ENCODE results near the gene PROSER3. TPM values are rescaled to one million over a fixed set of nuclear protein-coding genes. Genes with fewer than 3 reads are reported as not detected.

PROSER3 gene
- total and polyA plus RNA-seq, 9 of the 15 experiments (the other 6 are each of a cell fraction or from before 2014, with no cell fraction given) = 1.0 to 39.5 (median 5.1) TPM

DNA sequence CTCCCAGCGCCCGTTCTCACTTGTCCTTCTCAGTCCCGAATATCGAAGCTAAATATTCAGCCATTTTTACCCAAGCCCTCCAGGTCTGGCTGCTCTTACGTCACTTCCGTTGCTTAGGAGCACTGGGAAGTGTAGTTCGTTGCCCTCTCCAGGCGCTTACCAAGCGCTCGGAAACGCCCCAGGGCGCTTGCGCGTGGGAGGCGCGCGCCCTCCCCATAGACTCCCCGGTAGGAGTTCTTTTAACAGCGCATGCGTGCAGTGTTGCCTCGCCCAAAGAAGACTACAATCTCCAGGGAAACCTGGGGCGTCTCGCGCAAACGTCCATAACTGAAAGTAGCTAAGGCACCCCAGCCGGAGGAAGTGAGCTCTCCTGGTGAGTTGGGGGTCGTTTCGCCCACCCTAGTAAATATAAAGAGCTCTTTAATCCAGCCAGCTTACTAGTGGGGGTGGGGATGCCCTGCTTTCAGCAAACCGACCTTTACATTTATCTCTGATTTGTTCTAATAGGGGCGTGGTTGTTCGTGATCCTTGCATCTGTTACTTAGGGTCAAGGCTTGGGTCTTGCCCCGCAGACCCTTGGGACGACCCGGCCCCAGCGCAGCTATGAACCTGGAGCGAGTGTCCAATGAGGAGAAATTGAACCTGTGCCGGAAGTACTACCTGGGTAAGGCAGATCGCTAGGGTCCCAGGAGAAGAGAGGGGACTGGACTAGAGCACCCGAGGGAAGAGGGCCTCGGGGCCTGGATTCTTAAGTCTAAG is 12.5 kb upstream of the PROSER3 start, which contains the start of the genes PSENEN and U2AF1L4 (continued):
- TF ChIP-seq, protein P1, sequence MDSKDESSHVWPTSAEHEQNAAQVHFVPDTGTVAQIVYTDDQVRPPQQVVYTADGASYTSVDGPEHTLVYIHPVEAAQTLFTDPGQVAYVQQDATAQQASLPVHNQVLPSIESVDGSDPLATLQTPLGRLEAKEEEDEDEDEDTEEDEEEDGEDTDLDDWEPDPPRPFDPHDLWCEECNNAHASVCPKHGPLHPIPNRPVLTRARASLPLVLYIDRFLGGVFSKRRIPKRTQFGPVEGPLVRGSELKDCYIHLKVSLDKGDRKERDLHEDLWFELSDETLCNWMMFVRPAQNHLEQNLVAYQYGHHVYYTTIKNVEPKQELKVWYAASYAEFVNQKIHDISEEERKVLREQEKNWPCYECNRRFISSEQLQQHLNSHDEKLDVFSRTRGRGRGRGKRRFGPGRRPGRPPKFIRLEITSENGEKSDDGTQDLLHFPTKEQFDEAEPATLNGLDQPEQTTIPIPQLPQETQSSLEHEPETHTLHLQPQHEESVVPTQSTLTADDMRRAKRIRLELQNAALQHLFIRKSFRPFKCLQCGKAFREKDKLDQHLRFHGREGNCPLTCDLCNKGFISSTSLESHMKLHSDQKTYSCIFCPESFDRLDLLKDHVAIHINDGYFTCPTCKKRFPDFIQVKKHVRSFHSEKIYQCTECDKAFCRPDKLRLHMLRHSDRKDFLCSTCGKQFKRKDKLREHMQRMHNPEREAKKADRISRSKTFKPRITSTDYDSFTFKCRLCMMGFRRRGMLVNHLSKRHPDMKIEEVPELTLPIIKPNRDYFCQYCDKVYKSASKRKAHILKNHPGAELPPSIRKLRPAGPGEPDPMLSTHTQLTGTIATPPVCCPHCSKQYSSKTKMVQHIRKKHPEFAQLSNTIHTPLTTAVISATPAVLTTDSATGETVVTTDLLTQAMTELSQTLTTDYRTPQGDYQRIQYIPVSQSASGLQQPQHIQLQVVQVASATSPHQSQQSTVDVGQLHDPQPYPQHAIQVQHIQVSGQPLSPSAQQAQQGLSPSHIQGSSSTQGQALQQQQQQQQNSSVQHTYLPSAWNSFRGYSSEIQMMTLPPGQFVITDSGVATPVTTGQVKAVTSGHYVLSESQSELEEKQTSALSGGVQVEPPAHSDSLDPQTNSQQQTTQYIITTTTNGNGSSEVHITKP (IDR thresholded peaks at IDR 0.05; ENCODE audit: partially characterized antibody) = no peak
- no peak for TF ChIP-seq RBM22 (IDR thresholded peaks at IDR 0.05; ENCODE audit: low read depth, low read length, poor library complexity, severe bottlenecking)
- TF ChIP-seq PCBP1 (IDR thresholded peaks at IDR 0.05; ENCODE audit: low read depth, low read length, poor library complexity, severe bottlenecking) = no peak
- TF ChIP-seq, protein P2, sequence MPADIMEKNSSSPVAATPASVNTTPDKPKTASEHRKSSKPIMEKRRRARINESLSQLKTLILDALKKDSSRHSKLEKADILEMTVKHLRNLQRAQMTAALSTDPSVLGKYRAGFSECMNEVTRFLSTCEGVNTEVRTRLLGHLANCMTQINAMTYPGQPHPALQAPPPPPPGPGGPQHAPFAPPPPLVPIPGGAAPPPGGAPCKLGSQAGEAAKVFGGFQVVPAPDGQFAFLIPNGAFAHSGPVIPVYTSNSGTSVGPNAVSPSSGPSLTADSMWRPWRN (IDR thresholded peaks at IDR 0.05; ENCODE audit: low read depth) = no peak
- no peak for TF ChIP-seq SLC30A9 (CRISPR knock-in tag; IDR thresholded peaks at IDR 0.05)
- no peak for TF ChIP-seq HNRNPL (IDR thresholded peaks at IDR 0.05; ENCODE audit: low read depth, low read length)
- no peak for TF ChIP-seq ZNF830 (CRISPR knock-in tag; IDR thresholded peaks at IDR 0.05)
- no peak for TF ChIP-seq YBX1 (IDR thresholded peaks at IDR 0.05)
- no peak for TF ChIP-seq ASH1L (IDR thresholded peaks at IDR 0.05; ENCODE audit: borderline replicate concordance, low read depth, partially characterized antibody)
- TF ChIP-seq, protein P3, sequence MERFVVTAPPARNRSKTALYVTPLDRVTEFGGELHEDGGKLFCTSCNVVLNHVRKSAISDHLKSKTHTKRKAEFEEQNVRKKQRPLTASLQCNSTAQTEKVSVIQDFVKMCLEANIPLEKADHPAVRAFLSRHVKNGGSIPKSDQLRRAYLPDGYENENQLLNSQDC (CRISPR knock-in tag; IDR thresholded peaks at IDR 0.05) = no peak
- TF ChIP-seq NEUROD1 (IDR thresholded peaks at IDR 0.05; ENCODE audit: borderline replicate concordance, low read depth, low read length, partially characterized antibody) = no peak
- no peak for TF ChIP-seq NUFIP1 (IDR thresholded peaks at IDR 0.05; ENCODE audit: partially characterized antibody)
- TF ChIP-seq PCBP2 (IDR thresholded peaks at IDR 0.05; ENCODE audit: low read depth, low read length, poor library complexity, severe bottlenecking) = no peak
- no peak for TF ChIP-seq ZNF121 (CRISPR knock-in tag; conservative IDR thresholded peaks at IDR 0.05)
- no peak for TF ChIP-seq MTA1 (IDR thresholded peaks at IDR 0.05; ENCODE audit: borderline replicate concordance)
- TF ChIP-seq, protein P4, sequence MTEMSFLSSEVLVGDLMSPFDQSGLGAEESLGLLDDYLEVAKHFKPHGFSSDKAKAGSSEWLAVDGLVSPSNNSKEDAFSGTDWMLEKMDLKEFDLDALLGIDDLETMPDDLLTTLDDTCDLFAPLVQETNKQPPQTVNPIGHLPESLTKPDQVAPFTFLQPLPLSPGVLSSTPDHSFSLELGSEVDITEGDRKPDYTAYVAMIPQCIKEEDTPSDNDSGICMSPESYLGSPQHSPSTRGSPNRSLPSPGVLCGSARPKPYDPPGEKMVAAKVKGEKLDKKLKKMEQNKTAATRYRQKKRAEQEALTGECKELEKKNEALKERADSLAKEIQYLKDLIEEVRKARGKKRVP (CRISPR knock-in tag; IDR thresholded peaks at IDR 0.05) = 0 out of 2 replicates have a peak, but pooled peaks have one; percentile 32
- TF ChIP-seq FOXA3 (CRISPR knock-in tag; conservative IDR thresholded peaks at IDR 0.05 in 1 of 2, IDR thresholded peaks at IDR 0.05 in 1 of 2) = no peak
- TF ChIP-seq TRIM28 (IDR thresholded peaks at IDR 0.05) = no peak
- 0 out of 2 replicates have a peak, but pooled peaks have one; percentile 12 for TF ChIP-seq ZFX (CRISPR knock-in tag; IDR thresholded peaks at IDR 0.05)
- TF ChIP-seq ETS2 (tag; IDR thresholded peaks at IDR 0.05; ENCODE audit: borderline replicate concordance, poor library complexity, severe bottlenecking) = no peak
- no peak for TF ChIP-seq KAT2B (IDR thresholded peaks at IDR 0.05; ENCODE audit: low read depth, low read length)
- peak; percentile 35; the same call in 1 of the 2 replicates for TF ChIP-seq POLR2A (conservative IDR thresholded peaks at IDR 0.05)
- no peak for TF ChIP-seq ZNF133 (CRISPR knock-in tag; IDR thresholded peaks at IDR 0.05)

All from K562 (cell line).